HEK293 (cell line): ENCODE data around the gene COL6A1.

Experiments used
- CTCF ChIA-PET: fragments of 350-600 bp; formaldehyde crosslinking; extraction: SDS; loops from one replicate; lab custom pipeline; 2021; ENCODE audit warnings: antibody characterized with exemption; lab: Yijun Ruan, JAX
- POLR2A ChIA-PET: fragments of 300-600 bp; formaldehyde crosslinking; extraction: SDS; loops from one replicate; lab custom pipeline; 2020; ENCODE audit warnings: antibody characterized with exemption, inconsistent platforms; lab: Yijun Ruan, JAX
- H3K27ac ChIP-seq: fragments of 200-500 bp; sonication (Bioruptor generic); 2 replicates; pipeline ENCODE4 v1.5.1; 2014; ENCODE audit warnings: low read depth, low read length, control low read depth, inconsistent platforms; ENCODE audit errors: extremely low read depth
- H3K36me3 ChIP-seq, 2 experiments: fragments of 200-500 bp in 1 of 2; sonication (Bioruptor generic) in 1 of 2; 1 replicate in 1 of 2; 2 replicates in 1 of 2; pipeline ENCODE4 v1.5.1; 2014 to 2017; ENCODE audit warnings: inconsistent platforms in 2 of 2, low read length in 2 of 2; ENCODE audit not compliant: control insufficient read depth in 2 of 2, insufficient read depth in 1 of 2
- H3K4me1 ChIP-seq: fragments of 200-500 bp; sonication (Bioruptor generic); 2 replicates; pipeline ENCODE4 v1.5.1; 2014; ENCODE audit warnings: mild to moderate bottlenecking, low read length, inconsistent platforms; ENCODE audit not compliant: control insufficient read depth, insufficient read depth
- H3K4me3 ChIP-seq: 2 replicates; pipeline ENCODE4 v1.5.1; 2011; ENCODE audit warnings: low read depth, mild to moderate bottlenecking, control low read depth, low read length, moderate library complexity
- H3K9me3 ChIP-seq: fragments of 200-500 bp; sonication (Bioruptor generic); 2 replicates; pipeline ENCODE4 v1.5.1; 2014; ENCODE audit warnings: low read depth, low read length, inconsistent platforms; ENCODE audit not compliant: control insufficient read depth, insufficient read depth
- GLIS1 ChIP-seq: fragments of 450-650 bp; formaldehyde crosslinking; IDR thresholded peaks from 2 replicates; pipeline ENCODE4 v1.5.1; 2016; ENCODE audit warnings: missing biosample characterization, missing genetic modification characterization
- KLF1 ChIP-seq: fragments of 450-650 bp; formaldehyde crosslinking; IDR thresholded peaks from 2 replicates; pipeline ENCODE4 v1.5.1; 2016; ENCODE audit warnings: missing biosample characterization, missing genetic modification characterization
- KLF16 ChIP-seq: fragments of 450-650 bp; formaldehyde crosslinking; IDR thresholded peaks from 2 replicates; pipeline ENCODE4 v1.5.1; 2017; ENCODE audit warnings: missing biosample characterization, missing genetic modification characterization
- KLF7 ChIP-seq: fragments of 450-650 bp; formaldehyde crosslinking; IDR thresholded peaks from 2 replicates; pipeline ENCODE4 v1.5.1; 2016; ENCODE audit warnings: missing biosample characterization, missing genetic modification characterization, borderline replicate concordance
- KLF8 ChIP-seq: fragments of 450-650 bp; formaldehyde crosslinking; IDR thresholded peaks from 2 replicates; pipeline ENCODE4 v1.5.1; 2016; ENCODE audit warnings: missing biosample characterization, missing genetic modification characterization
- MEIS1 ChIP-seq: sonication (generic); formaldehyde crosslinking; IDR thresholded peaks from 2 replicates; pipeline ENCODE4 v1.8.1; 2022; ENCODE audit warnings: missing genetic modification reagents, mild to moderate bottlenecking, borderline replicate concordance
- PATZ1 ChIP-seq: fragments of 450-650 bp; formaldehyde crosslinking; IDR thresholded peaks from 2 replicates; pipeline ENCODE4 v1.5.1; 2016; ENCODE audit warnings: missing biosample characterization, missing genetic modification characterization
- RBAK ChIP-seq: fragments of 450-650 bp; formaldehyde crosslinking; IDR thresholded peaks from 2 replicates; pipeline ENCODE4 v1.5.1; 2016; ENCODE audit warnings: missing biosample characterization, missing genetic modification characterization
- REPIN1 ChIP-seq: fragments of 450-650 bp; formaldehyde crosslinking; IDR thresholded peaks from 2 replicates; pipeline ENCODE4 v1.5.1; 2017; ENCODE audit warnings: missing biosample characterization, missing genetic modification characterization, low read depth
- REST ChIP-seq: fragments of 450-650 bp; formaldehyde crosslinking; IDR thresholded peaks from 2 replicates; pipeline ENCODE4 v1.5.1; 2016; ENCODE audit warnings: missing biosample characterization, missing genetic modification characterization
- ZNF10 ChIP-seq: fragments of 450-650 bp; formaldehyde crosslinking; IDR thresholded peaks from 2 replicates; pipeline ENCODE4 v1.5.1; 2017; ENCODE audit warnings: missing biosample characterization, missing genetic modification characterization
- ZNF350 ChIP-seq: fragments of 450-650 bp; formaldehyde crosslinking; IDR thresholded peaks from 2 replicates; pipeline ENCODE4 v1.5.0; 2017; ENCODE audit warnings: missing biosample characterization, mild to moderate bottlenecking, missing genetic modification characterization
- ZNF354C ChIP-seq: fragments of 450-650 bp; formaldehyde crosslinking; IDR thresholded peaks from 2 replicates; pipeline ENCODE4 v1.5.1; 2016; ENCODE audit warnings: missing biosample characterization, missing genetic modification characterization, low read depth, borderline replicate concordance
- ZNF48 ChIP-seq: fragments of 450-650 bp; formaldehyde crosslinking; IDR thresholded peaks from 2 replicates; pipeline ENCODE4 v1.5.1; 2016; ENCODE audit warnings: missing biosample characterization, missing genetic modification characterization
- ZNF596 ChIP-seq: fragments of 450-650 bp; IDR thresholded peaks from 2 replicates; pipeline ENCODE4 v1.5.0; 2018; ENCODE audit warnings: missing biosample characterization, mild to moderate bottlenecking, missing genetic modification characterization, moderate library complexity
- ZNF621 ChIP-seq: fragments of 450-650 bp; formaldehyde crosslinking; IDR thresholded peaks from 2 replicates; pipeline ENCODE4 v1.5.1; 2017; ENCODE audit warnings: missing biosample characterization, missing genetic modification characterization
- ZNF639 ChIP-seq: fragments of 450-650 bp; formaldehyde crosslinking; IDR thresholded peaks from 2 replicates; pipeline ENCODE4 v1.5.1; 2016; ENCODE audit warnings: missing biosample characterization, missing genetic modification characterization
- ZNF747 ChIP-seq: fragments of 450-650 bp; formaldehyde crosslinking; IDR thresholded peaks from 2 replicates; pipeline ENCODE4 v1.5.1; 2016; ENCODE audit warnings: missing biosample characterization, missing genetic modification characterization
- ZSCAN16 ChIP-seq: fragments of 450-650 bp; formaldehyde crosslinking; IDR thresholded peaks from 2 replicates; pipeline ENCODE4 v1.5.1; 2016; ENCODE audit warnings: missing biosample characterization, missing genetic modification characterization
- ZSCAN18 ChIP-seq: fragments of 450-650 bp; formaldehyde crosslinking; IDR thresholded peaks from 2 replicates; pipeline ENCODE4 v1.5.1; 2016; ENCODE audit warnings: missing biosample characterization, missing genetic modification characterization

The COL6A1 gene

GRCh38 chr21:45999581-46000181, 18.1 kb downstream of the COL6A1 start:
- Histone ChIP-seq H3K9me3 (no peaks in the 10 kb centered on the region), H3K4me3 (no peak overlapping the region), H3K27ac (no peak overlapping the region), H3K4me1 (no peaks in the 10 kb centered on the region), H3K36me3 (peaks cover 0 to 58% of the 10 kb centered on the region in 2 experiments; a peak in 1 of 3 replicates)
- CTCF ChIA-PET = no interaction called here
- POLR2A ChIA-PET = no interaction called here
- TF ChIP-seq KLF16 (no peak), GLIS1 (tag by site-specific recombination) (peak; percentile 47; the same call in 1 of the 2 replicates)

GRCh38 chr21:46000182-46000730, 18.7 kb downstream of the COL6A1 start:
- ChIA-PET POLR2A (no interaction called here), CTCF (no interaction called here)
- H3K36me3 ChIP-seq = peaks cover 0 to 52% of the 10 kb centered on the region in 2 experiments; a peak in 1 of 3 replicates
- H3K4me1 ChIP-seq = no peaks in the 10 kb centered on the region
- no peak overlapping the region for H3K4me3 ChIP-seq
- TF ChIP-seq ZNF596 (tag by site-specific recombination) = no peak
- peak; percentile 58 for TF ChIP-seq KLF1
- H3K9me3 ChIP-seq = no peaks in the 10 kb centered on the region
- no peak overlapping the region for H3K27ac ChIP-seq

- ChIA-PET CTCF (no interaction called here), POLR2A (no interaction called here)
- Histone ChIP-seq H3K4me3 (no peak overlapping the region), H3K9me3 (no peaks in the 10 kb centered on the region), H3K36me3 (peaks cover 0 to 48% of the 10 kb centered on the region in 2 experiments; a peak in 1 of 3 replicates), H3K4me1 (no peaks in the 10 kb centered on the region), H3K27ac (no peak overlapping the region)
- TF ChIP-seq ZNF48 (tag by site-specific recombination) (no peak), ZNF621 (no peak), KLF16 (no peak), MEIS1 (CRISPR knock-in tag) (no peak), RBAK (tag by site-specific recombination) (no peak), ZSCAN18 (tag by site-specific recombination) (no peak), ZNF10 (tag by site-specific recombination) (no peak), KLF8 (tag by site-specific recombination) (peak; percentile 33; the same call in 1 of the 2 replicates), ZSCAN16 (tag by site-specific recombination) (no peak), ZNF350 (tag by site-specific recombination) (no peak), REPIN1 (tag by site-specific recombination) (no peak), KLF7 (no peak), PATZ1 (tag by site-specific recombination) (0 out of 2 replicates have a peak, but pooled peaks have one; percentile 30), ZNF354C (tag by site-specific recombination) (no peak), ZNF639 (no peak), REST (tag by site-specific recombination) (peak; percentile 79), ZNF747 (no peak)
Measured at GRCh38 chr21:46000731-46001641, 19.4 kb downstream of the COL6A1 start.
